Measurements from ENCODE around the gene NUDT1.

The NUDT1 gene

GRCh38 chr7:2220506-2220905 is 21.5 kb upstream of the NUDT1 start:
- in situ Hi-C loops (cut with MboI; ENCODE audit: low pct_unique_long_range_greater_than_20kb, low sequenced_read_pairs): no loop called here

DNA sequence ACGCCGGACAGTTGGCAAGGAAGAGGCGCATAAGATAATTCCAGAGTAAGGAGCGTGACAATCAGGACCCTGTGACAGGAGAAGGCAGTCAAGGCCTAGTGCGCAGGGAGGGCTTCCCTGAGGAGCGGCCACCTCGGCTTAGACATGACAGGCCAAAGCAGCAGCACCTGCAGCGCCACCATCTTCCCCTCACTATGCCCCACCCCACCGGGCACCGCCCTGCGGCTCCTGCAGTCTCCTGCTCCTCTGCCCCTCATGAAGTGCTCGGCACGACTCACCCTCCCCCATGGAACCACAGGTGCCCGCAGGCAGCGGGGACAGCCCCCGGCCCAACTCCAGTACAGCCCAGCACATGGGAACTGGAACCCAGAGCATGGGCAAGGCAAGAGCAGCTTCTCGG is 21.1 kb upstream of the NUDT1 start:
- in situ Hi-C loops (cut with MboI; ENCODE audit: low pct_unique_long_range_greater_than_20kb, low sequenced_read_pairs): no loop called here
- no peak for DNase-seq

More at GRCh38 chr7:2220506-2220905, 21.5 kb upstream of the NUDT1 start:
- no peak for DNase-seq

DNA sequence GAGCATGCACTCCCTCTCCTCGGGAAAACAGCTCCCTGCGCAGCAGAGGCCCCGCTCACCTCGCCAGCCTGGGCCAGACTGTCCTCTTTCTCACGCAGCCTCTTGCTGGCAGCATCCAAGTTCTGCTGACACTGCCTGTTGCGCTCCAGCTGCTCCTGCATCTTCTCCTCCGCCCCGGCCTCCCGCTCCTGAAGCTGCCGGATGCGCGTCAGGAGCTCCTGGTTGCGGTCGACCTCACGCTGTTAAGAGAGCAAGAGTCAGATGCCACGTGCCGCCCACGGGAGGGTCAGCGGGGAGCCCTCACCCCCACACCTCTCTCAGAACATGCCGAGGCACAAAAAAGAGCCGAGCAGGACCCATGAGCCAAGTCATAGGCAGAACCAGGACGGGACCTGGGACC is 19.5 kb upstream of the NUDT1 start:
- DNase-seq: no peak
- in situ Hi-C loops (cut with MboI; ENCODE audit: low pct_unique_long_range_greater_than_20kb, low sequenced_read_pairs): no loop called here

DNA sequence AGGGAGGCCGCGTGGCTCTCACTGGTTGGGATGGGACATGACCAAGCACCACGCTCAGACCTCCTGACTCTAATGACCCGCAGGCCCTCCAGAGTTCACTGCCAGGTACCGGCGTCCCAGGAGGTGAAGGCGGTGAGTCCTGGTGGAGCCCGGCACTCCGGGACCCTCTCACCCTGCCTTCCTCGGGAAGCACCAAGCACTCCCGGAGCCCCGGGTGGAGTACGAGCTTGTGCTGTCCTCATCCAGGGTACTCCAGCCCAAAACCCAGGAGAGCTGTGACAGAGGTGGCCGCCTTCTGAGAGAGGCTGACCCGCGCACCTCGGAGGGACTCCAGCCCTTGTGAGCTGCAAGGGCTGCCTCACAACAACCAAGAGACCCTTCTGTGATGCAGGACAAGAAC is 18.7 kb upstream of the NUDT1 start:
- in situ Hi-C loops (cut with MboI; ENCODE audit: low pct_unique_long_range_greater_than_20kb, low sequenced_read_pairs): no loop called here
- no peak for DNase-seq

DNA sequence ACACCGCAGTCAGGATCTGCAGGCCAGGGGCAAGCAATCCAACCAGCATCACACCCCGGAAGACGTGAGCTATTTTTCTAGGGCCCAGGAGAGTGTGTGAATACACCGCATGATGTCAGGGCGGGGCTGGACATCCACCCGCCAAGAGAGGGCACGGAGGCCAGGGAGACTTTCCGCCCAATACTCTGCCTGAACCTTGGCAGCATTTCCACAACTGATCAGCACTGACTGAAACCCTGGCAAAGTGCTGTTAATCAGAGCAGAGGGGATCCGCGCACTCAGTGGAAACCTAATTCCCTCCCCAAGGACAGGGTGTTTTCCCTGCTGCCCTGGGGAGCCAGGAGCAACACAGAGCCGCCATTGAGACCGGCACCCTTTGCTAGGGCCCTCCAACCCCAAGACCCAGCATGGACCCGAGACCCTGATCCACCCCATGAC is 17.5 kb upstream of the NUDT1 start:
- in situ Hi-C loops (cut with MboI; ENCODE audit: low pct_unique_long_range_greater_than_20kb, low sequenced_read_pairs): no loop called here
- no peak for DNase-seq

DNA sequence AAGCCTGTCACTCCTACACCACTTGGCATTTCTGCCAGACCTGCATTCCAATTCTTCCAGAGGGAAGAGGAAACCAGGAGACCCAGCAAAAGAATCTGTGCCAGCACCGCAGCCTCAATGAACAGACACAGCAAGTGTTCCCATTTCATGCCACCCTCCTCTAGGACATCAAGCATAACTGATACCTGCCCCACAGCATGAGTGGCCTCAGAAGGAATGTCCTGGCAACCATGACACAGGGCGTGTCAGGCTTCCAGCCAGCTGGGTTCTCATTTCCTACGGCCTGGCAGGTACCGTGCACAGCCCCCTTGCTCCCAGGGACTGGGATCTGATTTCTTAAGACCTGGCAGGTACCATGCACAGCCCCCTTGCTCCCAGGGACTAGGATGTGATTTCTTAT is 17.1 kb upstream of the NUDT1 start:
- in situ Hi-C loops (cut with MboI; ENCODE audit: low pct_unique_long_range_greater_than_20kb, low sequenced_read_pairs): no loop called here
- DNase-seq: no peak

DNA sequence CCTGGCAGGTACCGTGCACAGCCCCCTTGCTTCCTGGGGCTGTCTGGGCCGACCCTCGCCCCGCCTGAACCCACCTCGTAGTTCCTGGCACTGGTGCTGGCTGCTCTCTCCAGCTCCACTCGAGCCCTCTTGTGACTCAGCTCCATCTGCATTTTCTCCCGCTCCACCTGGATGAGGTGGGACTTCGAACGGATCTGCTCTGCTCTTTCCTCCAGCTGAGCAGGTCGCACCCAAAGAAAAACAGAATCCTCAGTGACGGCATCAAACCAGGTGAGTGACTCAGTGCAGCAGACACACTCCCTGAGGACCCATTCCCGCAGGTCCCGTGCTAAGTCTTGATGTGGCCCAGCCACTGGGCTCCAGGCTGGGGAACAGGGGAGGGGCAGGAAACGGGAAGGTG is 16.7 kb upstream of the NUDT1 start:
- no peak for DNase-seq
- in situ Hi-C loops (cut with MboI; ENCODE audit: low pct_unique_long_range_greater_than_20kb, low sequenced_read_pairs): no loop called here

- DNase-seq: no peak
- in situ Hi-C loops (cut with MboI; ENCODE audit: low pct_unique_long_range_greater_than_20kb, low sequenced_read_pairs): no loop called here
Observed at GRCh38 chr7:2225830-2226229, 16.2 kb upstream of the NUDT1 start.

DNA sequence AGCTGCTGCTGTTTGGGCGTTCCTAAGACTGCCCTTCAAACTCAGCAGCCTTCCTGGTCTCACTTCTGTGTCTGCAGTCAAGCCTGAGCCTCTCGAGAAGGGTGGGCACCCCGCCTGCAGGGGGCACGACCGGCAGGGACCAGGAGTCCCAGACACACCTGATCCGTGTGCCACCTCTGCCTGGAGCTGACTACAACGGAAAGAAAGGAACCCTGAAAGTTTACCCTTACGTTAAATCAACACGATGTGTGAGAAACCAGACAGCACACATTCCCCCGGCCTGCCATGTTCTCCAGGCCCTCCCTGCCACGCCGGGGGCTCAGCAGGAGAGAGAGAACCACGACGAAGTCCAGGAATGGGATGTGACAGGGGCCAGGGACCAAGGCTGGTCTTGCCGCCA is 14.3 kb upstream of the NUDT1 start:
- in situ Hi-C loops (cut with MboI; ENCODE audit: low pct_unique_long_range_greater_than_20kb, low sequenced_read_pairs): no loop called here
- no peak for DNase-seq

DNA sequence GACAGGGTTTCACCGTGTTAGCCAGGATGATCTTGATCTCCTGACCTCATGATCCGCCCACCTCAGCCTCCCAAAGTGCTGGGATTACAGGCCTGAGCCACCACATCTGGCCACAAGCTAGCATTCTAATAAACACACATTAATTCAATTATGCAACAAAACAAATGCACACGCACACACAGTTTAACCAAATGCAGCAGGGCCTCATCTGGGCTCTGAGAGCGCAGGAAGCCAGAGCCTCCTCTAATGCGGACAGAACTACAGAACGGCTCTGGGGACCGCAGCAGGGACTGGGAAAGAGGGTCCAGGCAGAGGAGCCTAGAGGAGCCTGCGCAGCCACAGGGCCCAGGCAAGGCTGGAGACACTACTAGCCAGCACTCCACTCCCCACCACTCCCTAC is 13.1 kb upstream of the NUDT1 start:
- in situ Hi-C loops (cut with MboI; ENCODE audit: low pct_unique_long_range_greater_than_20kb, low sequenced_read_pairs): no loop called here
- DNase-seq: no peak

DNA sequence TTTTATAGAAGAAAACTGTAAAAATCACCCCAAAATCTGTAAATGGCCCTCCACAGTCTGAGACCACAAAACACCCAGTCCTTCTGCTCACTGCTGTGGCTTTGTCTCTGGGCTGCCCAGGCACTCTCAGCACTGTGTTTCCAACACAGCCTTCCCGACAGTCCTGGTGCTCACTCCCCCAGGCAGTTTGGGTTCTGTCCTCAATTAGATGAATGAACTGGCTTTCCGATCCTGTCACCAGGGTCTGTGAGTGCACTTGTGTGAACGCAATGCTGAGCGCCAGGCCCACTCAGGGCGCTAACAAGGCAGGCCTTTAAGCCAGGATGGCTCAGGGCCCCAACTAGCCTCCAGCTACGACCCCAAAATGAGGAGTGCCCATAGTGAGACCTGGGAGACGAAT is 12.6 kb upstream of the NUDT1 start:
- no peak for DNase-seq
- in situ Hi-C loops (cut with MboI; ENCODE audit: low pct_unique_long_range_greater_than_20kb, low sequenced_read_pairs): no loop called here

GRCh38 chr7:2230226-2230625 is 11.8 kb upstream of the NUDT1 start:
- in situ Hi-C loops (cut with MboI; ENCODE audit: low pct_unique_long_range_greater_than_20kb, low sequenced_read_pairs): no loop called here
- DNase-seq: no peak

- no peak for DNase-seq
- in situ Hi-C loops (cut with MboI; ENCODE audit: low pct_unique_long_range_greater_than_20kb, low sequenced_read_pairs): no loop called here
Observed at GRCh38 chr7:2230882-2231281, 11.1 kb upstream of the NUDT1 start.

DNA sequence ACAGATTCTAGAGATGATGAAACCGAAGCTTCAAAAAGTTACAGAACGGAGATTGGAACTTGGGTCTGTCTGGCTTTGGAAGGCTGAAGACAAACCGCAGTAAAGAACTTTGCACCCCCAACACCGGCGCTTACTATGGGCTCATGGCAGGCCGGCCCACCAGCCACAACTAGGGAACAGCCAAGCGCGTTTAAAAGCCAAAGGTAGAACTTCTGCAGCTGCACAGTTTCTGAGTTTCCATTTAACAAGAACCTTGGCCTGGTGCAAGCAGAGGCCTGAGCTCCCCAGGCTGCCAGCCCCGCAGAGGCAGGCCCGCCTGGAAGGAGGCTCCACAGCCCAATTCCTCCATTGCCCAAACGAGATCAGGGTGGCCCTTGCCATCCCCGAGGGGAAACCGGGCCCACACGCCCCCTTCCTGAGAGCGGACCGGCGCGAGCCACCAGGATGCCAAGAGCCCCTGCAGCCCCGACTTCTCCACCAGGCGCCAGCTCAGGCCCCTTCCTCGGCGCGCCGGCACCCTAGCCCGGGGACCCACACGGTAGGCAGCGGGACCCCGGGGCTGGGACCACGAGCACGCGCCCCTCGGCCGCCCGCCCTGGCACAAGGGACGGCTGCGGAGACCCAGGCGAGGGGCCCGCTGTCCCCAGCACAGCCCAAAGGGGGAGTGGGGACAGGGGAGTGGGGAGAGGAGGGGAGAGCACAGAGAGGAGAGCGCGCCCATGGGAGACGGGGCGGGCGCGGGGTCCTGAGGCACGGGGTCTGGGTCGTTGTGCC is 9.8 kb upstream of the NUDT1 start:
- peak; percentile 37 for DNase-seq
- in situ Hi-C loops (cut with MboI; ENCODE audit: low pct_unique_long_range_greater_than_20kb, low sequenced_read_pairs): no loop called here

- peak; percentile 84 for DNase-seq
- in situ Hi-C loops (cut with MboI; ENCODE audit: low pct_unique_long_range_greater_than_20kb, low sequenced_read_pairs): no loop called here
Observed at GRCh38 chr7:2232766-2233520, 9.1 kb upstream of the NUDT1 start, which contains the start of gene MAD1L1. Gene MAD1L1, minus strand, starts transcription at chr7:2232945. Its CDS starts 2,812 bp downstream, at chr7:2230133.

- in situ Hi-C loops (cut with MboI; ENCODE audit: low pct_unique_long_range_greater_than_20kb, low sequenced_read_pairs): no loop called here
- no peak for DNase-seq
Observed at GRCh38 chr7:2233926-2234325, 8.1 kb upstream of the NUDT1 start.

DNA sequence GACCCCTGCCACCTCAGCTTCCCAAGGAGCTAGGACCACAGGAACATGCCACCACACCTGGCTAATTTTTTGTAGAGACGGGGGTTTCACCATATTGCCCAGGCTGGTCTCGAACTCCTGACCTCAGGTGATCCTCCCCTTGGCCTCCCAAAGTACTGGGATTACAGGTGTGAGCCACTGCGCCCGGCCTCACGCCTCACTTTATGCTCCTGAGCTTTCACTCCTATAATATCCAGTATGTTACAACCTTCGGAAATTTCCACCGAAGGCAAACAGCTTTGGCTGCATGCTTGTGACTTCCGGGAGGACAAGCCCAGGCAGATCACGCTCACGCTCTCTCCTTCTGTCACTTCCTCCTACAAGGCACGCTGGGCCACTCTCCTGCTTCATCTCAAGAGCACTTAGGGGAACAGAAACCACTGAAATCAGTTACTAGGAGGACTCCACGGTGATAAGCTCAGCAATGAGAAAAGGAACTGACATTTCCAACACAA is 4.9 kb upstream of the NUDT1 start:
- in situ Hi-C loops (cut with MboI; ENCODE audit: low pct_unique_long_range_greater_than_20kb, low sequenced_read_pairs): no loop called here
- peak; percentile 90 for DNase-seq

GRCh38 chr7:2239242-2239641 is 2.8 kb upstream of the NUDT1 start:
- DNase-seq: no peak
- in situ Hi-C loops (cut with MboI; ENCODE audit: low pct_unique_long_range_greater_than_20kb, low sequenced_read_pairs): no loop called here

- peak; percentile 61 for DNase-seq
- in situ Hi-C loops (cut with MboI; ENCODE audit: low pct_unique_long_range_greater_than_20kb, low sequenced_read_pairs): no loop called here
Observed at GRCh38 chr7:2242541-2243429, 759 bp downstream of the NUDT1 start.
